ENCODE measurements around the gene GIT2.

The GIT2 gene

DNA sequence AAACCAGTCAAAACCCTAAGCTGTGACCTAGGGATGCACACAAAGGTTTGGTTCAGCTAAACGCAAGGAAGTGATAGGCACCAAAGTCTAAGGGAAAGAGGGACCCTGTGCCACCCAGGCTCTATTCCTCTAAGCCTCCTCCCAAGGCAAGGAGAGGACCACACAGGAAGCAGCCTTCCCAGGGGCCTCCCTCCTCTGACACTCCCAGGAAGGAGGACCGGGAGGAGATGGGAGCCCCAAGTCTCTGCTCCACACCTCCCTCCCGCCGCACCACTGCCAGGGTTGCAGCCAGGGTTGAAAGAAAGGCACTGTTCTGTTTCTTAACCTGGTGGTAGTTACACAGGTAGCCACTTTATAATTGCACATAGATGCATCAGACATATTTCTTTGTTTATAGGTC, 74.2 kb downstream of the GIT2 start:
- TF ChIP-seq, protein P1, sequence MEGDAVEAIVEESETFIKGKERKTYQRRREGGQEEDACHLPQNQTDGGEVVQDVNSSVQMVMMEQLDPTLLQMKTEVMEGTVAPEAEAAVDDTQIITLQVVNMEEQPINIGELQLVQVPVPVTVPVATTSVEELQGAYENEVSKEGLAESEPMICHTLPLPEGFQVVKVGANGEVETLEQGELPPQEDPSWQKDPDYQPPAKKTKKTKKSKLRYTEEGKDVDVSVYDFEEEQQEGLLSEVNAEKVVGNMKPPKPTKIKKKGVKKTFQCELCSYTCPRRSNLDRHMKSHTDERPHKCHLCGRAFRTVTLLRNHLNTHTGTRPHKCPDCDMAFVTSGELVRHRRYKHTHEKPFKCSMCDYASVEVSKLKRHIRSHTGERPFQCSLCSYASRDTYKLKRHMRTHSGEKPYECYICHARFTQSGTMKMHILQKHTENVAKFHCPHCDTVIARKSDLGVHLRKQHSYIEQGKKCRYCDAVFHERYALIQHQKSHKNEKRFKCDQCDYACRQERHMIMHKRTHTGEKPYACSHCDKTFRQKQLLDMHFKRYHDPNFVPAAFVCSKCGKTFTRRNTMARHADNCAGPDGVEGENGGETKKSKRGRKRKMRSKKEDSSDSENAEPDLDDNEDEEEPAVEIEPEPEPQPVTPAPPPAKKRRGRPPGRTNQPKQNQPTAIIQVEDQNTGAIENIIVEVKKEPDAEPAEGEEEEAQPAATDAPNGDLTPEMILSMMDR (IDR thresholded peaks at IDR 0.05; ENCODE audit: insufficient read depth, missing control alignments): no peak
- DNase-seq (ENCODE audit: insufficient read length, low spot score): no peak
- no peak for FAIRE-seq

DNA sequence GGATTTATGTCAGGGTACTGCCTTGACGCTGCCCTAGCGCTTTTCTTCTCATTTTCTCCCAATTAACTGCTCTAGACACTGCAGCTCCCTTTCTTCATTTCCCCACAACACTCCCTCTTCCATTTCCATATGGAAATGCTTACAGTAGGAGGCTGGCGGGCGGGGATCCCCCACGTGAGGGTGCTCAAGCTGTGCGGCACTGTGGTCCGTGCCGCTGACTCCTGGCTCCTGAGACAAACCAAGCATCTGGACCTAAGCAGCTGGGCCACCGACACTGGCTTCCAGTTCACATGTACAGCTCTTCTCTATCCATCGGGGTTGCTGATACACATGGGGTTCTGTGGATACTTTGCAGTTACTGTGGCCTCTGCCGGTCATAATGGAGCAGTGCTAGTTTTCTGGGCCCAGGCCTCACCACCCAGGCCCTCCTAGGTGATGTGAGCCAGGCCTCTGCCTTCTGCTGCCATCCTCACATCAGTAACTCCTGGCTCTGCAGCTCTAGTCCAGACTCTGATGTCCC, 75.8 kb downstream of the GIT2 start:
- TF ChIP-seq, protein P1 (IDR thresholded peaks at IDR 0.05; ENCODE audit: insufficient read depth, missing control alignments): no peak
- DNase-seq (ENCODE audit: insufficient read length, low spot score) (no peak), FAIRE-seq (no peak)

DNA sequence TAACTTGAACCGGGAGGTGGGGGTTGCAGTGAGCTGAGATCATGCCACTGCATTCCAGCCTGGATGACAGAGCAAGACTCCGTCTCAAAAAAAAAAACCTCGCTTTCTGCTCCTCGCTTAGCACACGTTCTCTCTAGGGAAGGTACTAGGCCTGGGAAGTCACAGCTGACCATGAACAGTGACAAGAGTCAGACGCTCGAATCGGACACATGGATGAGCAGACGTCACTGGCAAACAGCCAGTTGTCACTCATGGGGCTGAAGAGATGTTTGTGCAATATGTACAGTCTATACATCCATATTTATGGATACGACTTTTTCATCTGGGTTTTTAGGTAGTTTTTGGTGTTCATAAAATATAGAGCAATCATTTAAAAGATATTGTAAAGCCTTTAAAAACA, 76.7 kb downstream of the GIT2 start:
- TF ChIP-seq, protein P1 (IDR thresholded peaks at IDR 0.05; ENCODE audit: insufficient read depth, missing control alignments): no peak
- no peak for DNase-seq (ENCODE audit: insufficient read length, low spot score)
- no peak for FAIRE-seq

DNA sequence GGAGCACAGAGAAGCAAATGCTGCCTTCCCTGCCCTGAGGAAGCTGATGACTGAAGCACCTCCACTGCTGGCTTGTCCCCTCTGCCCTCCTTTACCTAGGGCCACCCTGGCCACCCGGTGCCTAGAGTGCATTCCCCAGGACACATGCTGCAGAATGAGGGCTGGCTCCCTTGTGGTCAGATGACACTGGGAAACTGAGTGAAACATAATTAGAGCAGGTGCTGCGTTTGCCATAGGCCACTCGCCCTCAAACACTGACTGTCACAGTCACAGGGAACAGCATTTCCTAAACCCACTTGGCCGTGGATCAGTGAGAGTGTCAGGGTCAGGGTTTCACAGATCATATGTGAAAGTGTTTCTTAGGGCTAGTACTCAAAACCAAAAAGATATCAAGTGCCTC, 80.1 kb downstream of the GIT2 start:
- TF ChIP-seq, protein P1 (IDR thresholded peaks at IDR 0.05; ENCODE audit: insufficient read depth, missing control alignments): no peak
- DNase-seq (ENCODE audit: insufficient read length, low spot score) (no peak), FAIRE-seq (no peak)

DNA sequence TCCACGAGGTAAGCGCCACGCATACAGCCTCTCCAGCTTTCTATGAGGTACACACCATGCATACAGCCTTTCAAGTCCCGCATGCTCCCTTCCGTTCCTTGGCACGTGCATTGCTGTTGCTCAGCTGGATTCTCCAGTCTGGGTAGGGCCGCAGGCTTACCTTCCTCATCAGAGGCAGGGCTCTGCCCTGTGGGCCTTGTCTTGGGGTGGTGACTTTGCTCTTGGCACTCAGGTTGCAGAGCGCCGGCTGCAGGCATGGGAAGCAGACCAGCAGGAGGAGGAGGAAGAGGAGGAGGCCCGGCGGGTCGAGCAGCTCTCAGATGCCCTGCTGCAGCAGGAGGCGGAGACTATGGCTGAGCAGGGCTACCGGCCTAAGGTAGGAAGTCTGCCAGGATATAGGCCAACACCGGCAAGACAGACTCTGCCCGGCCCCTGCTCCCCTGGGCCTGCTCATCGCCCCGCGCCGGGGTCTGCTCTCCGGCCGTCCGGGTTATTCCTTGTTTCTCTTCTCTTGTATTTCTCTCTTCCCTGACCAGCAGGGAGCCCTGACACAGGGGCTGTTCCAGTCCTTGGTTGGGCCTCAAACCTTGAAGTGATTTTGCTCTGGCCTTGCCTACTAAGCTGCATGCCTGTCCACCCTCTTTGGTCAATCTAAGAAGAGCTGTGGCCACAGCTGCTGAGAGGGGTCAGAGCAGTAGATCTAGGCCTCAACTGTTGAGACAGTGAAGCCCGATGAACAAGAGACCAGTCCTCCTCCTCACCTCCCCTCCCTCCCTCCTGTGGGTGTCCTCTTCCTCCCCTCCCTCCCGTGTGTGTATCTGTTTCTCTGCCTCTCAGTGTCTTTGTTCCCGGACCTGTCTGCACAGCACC, 80.8 kb downstream of the GIT2 start:
- FAIRE-seq (no peak), DNase-seq (ENCODE audit: insufficient read length, low spot score) (no peak)
- TF ChIP-seq, protein P1 (IDR thresholded peaks at IDR 0.05; ENCODE audit: insufficient read depth, missing control alignments): no peak

DNA sequence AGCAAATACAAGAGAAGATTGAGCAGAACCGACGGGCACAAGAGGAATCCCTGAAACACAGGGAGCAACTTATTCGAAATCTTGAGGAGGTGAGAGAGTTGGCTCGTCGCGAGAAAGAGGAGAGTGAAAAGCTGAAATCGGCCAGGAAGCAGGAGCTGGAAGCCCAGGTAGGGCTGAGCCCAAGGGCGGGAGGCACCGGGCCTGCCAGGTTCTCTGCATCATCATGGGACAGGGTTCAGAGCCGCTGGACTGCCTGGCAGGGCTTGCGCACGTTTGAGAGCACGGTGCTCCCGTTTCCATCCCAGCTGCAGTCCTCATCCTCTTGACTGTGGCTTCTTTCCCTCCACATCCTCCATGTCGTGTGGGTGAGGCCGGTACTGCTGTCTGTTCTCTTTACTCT, 81.7 kb downstream of the GIT2 start:
- FAIRE-seq (no peak), DNase-seq (ENCODE audit: insufficient read length, low spot score) (no peak)
- TF ChIP-seq, protein P1 (IDR thresholded peaks at IDR 0.05; ENCODE audit: insufficient read depth, missing control alignments): no peak

DNA sequence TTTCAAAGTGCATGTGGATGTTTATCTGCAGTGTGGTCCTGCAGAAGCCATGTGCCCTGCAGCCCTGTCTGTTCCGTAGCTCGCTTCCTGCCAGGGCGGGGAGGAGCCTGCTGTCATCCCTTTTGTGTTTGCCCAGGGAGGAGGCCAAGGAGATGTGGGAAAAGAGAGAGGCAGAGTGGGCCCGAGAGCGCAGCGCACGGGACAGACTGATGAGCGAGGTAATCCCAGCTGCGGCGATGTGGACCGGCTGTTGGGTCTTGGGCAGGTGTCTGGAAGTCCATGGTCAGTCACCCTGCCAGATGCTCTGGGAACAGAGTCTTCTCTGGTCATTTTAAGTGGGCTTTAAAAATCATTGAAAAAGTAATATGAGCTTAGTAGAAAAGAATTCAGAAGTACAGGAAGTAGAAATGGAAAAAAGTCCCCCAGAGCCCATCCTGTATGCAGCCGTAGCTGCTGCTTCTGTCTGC, 83.3 kb downstream of the GIT2 start:
- DNase-seq (ENCODE audit: insufficient read length, low spot score) (no peak), FAIRE-seq (no peak)
- TF ChIP-seq, protein P1 (IDR thresholded peaks at IDR 0.05; ENCODE audit: insufficient read depth, missing control alignments): no peak

All from D721Med (cell line).